ENCODE measurements around the gene EDEM2.
"Not testable (repeated sequence)": the region's sequence is repeated elsewhere in the genome, so short reads cannot be mapped to it uniquely, and the experiment has no call there.

GRCh38 chr20:35147575-35148071 is 487 bp upstream of the EDEM2 start:
- TF ChIP-seq POLR2A, CTCF, EP300 (IDR thresholded peaks at IDR 0.05): not testable (repeated sequence)

Data from ovary (tissue), 3 donors.